GM15510 (cell line): ENCODE data around the gene CHCHD6.

Source experiments
- POLR2A ChIP-seq: IDR thresholded peaks from 3 replicates; pipeline ENCODE4 v1.6.1; 2011; ENCODE audit warnings: borderline replicate concordance; ENCODE audit not compliant: insufficient read length; ENCODE audit errors: extremely low read depth

Gene CHCHD6

DNA sequence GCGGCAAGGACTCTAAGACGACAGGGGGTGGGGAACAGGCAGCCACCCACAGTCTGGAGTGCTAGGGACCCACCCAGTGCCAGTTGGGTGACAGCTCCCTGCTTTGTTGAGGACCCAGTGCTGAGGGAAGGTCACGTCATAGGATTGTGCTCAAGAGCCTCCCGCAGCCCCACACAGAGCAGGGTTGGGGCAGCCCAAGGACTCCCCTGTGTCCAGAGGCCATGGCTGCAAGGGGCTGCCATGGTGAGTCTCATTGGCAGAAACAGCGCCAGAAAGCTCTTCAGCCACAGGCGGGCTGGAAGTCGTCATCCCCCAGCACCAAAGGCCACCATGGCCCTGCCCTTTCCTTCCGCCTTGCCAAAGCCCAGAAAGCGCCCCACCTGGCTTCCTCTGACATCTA is 241.9 kb downstream of the CHCHD6 start:
- TF ChIP-seq POLR2A: no peak

- no peak for TF ChIP-seq POLR2A
These were observed 242.4 kb downstream of the CHCHD6 start for GRCh38 chr3:126946405-126946804.

DNA sequence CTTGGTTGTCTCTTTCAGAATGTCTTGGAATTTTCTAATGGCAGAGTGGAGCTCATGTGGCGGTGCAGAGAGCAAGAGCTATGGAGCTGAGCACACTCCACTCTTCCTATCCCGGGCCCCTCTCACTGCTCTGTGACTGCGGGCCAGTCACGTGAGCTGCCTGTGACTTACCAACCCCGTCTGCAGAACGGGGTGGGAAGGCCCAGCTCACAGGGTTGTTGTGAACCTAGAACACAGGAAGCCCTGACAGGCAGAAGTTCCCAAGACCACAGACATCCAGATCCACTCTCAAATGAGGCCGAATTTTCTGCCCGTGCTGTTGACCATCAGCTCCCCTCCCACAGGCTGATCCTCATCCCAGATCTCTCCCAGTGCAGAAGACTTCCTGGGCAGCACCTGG is 243.4 kb downstream of the CHCHD6 start:
- no peak for TF ChIP-seq POLR2A

DNA sequence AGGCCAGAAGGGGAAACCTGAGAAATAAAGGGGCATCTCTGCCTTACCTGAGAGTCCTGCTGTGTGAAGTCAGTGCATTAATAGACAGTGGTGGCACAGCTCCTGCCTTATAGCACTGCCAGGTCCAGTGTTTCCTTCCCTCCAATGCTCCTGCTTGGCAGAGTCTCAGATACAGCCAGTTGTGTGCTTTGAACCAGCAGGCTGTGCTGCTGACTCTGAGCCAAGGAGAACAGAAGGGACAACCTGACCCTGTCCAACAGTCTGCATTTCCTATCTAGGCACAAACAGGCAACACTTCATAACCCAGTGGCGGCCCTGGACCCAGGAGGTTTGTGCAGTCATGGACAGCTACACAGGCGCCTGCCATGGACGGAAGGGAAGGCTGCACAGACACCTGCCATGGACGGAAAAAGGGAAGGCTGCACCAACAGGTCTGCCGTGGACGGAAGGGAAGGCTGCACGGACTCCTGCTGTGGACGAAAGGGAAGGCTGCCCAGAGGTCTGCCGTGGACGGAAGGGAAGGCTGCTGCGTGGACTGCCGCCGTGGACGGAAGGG is 245.0 kb downstream of the CHCHD6 start:
- no peak for TF ChIP-seq POLR2A

DNA sequence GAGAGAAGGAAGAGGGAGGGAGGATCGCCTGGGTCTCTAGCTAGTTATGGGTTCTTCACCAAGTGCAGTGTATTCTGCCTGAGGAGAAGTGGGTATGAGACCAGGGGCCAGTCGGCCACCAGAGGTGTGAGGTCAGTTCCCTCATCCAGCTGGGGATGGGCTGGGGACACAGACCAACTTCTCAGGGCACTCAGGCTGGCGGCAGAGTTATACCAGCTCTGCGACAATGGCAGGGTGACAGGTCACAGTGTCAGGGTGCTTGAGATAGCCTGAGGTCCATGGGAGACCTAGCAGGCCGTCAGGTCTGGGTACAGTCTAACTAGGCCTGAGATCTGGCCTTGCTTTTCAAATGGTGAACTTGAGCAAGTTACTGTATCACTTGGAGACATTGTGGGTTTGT is 247.5 kb downstream of the CHCHD6 start:
- TF ChIP-seq POLR2A: no peak

DNA sequence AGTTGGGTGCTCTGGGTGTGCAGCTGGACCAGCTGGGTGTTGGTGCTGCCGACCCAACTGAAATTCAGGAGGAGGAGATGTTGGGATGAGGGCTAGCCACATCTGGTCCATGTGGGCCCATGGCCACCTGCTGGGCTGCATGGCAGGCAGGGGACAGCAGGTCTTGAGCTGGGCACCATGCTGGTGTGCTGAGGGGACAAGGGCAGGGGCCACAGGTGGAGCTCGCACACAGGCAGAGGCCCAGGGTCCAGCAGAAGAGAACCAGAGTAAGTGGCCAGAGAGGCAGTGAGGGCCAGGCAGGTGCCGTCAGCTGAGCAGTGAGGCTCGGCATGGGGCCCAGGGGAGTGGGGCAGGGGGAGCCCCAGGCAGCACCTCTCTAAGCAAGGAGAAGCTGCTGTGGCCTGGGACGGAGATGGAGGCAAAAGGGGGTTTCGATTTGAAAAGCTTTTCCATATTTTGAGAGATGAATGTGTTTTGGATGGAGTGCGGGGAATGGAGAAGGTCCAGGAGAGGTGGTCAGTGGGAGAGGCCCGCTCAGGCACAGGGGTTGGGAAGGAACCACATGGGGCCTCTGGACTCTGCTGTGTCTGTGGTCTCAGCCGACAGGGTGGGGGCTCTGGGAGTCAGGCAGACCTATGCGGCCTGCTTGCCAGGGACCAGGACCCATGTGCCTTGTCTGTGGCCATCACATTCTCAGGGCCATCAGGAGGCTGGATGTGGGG is 248.4 kb downstream of the CHCHD6 start:
- no peak for TF ChIP-seq POLR2A

GRCh38 chr3:126952983-126953660 is 249.1 kb downstream of the CHCHD6 start:
- no peak for TF ChIP-seq POLR2A

DNA sequence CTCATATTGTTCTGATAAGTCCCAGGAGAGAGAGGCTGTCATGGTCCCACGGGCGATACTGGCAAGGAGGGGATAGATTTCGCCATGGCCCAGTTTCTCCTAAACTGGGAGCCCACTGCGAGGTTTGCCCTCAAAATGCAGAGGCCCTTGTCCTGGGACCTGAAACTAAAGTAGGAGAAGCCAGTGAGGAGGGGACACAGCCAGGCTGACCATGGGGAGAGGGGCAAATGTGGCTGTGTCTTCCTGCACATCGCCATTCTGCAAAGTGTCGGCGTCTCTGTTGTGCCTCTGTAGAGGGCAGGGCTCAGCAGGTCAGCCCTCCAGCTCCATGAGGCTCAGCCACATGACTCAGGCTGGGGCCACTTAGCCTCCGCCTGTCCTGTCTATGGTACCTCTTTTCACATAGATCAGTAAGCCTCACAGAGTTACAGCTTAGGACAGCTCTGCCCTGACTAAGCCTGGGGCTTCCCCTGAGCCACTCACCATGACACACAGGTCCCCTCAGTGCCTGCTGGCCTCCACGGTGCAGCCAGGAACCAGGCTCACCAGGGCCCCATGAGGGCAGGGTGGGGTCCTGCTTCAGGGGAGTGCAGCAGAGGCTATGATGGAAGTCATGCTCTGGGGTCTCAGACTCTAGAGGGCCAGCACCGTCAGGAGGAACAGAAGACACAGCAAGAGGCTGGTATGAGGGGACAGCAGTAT is 250.3 kb downstream of the CHCHD6 start:
- TF ChIP-seq POLR2A: no peak

- TF ChIP-seq POLR2A: no peak
These were observed 251.2 kb downstream of the CHCHD6 start for GRCh38 chr3:126955004-126955790.

DNA sequence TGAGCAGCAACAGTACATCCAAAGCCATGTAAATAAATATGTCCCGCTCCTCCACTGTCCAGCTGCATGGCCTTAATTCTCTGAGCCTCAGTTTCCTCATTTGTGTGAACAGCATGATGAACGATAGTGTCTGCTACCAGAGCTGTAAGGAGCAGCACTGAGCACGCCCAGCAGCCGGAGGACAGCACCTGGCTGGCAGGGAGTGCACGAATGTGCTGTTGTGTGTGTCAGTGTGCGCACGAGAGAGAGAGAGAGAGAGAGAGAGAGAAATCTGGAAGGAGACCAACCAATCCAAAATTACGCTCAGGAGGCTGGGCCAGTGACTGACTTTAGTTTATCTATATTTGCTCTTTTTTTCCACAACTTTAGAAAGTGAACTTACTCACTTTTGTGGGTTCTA is 252.3 kb downstream of the CHCHD6 start:
- TF ChIP-seq POLR2A: no peak

DNA sequence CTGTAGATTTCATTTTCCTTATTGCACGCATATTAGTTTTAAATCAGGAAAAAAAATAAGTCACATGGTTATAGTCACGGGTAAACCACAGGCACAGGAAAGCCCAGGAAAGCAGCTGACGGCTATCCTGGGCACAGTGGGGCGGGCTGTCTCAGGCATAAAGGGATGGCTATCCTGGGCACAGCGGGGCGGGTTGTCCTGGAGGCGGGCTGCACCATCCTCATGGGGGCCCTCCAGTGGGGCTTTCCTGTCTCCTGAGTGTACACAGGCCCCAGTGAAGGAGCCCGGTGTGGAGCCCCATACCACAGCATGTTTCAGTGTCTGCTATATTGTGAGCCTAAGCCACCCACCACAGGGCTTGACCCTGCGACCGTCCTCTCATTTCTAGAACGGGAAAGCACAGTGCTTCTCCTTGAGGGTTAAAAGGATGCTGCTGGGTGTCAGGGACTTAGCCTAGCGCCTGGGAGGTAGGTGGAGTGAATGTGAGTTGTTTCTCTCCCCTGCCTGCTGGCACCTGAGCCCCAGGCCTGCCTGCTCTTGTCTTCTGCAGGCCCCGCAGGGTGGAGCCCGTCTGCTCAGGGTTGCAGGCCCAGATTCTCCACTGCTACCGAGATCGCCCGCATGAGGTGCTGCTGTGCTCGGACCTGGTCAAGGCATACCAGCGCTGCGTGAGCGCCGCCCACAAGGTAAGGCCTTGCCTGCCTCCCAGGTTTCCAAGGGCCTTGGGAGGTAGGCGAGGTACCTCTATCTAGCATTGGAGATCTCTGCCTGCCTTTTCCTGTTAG is 253.0 kb downstream of the CHCHD6 start:
- no peak for TF ChIP-seq POLR2A

- no peak for TF ChIP-seq POLR2A
These were observed 254.0 kb downstream of the CHCHD6 start for GRCh38 chr3:126957776-126958637.

DNA sequence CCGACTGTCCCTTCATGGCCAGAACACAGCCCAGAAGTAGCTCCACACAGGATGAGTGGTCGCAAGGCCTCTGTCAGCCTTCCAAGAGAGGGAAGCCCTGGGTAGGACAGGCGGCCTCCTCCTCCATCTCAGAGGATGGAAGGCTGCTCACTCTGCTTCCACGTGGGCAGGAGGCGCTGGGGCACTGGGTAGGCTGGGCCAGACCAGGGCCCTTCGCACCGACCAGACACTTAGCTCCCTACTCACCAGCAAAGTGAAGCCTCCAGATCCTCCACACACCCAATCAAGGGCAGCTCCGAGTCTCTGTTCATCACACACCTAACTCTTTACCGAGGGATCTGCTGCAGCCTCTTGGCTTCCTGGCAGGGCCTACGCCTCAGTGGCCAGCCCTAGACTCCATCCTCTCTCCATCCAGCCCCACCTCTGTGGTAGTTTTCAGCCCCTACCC is 254.6 kb downstream of the CHCHD6 start:
- no peak for TF ChIP-seq POLR2A
